Stimulated activated CD4-positive, alpha-beta T cell treated with anti-CD3 and anti-CD28 coated beads, TNF-alpha, amount 100 ng/mL, for 1 hour (primary cell): ENCODE measurements around the gene TMEM63B.
A peak's percentile ranks its signal among the peaks of the same experiment; 100 is the strongest.
"Not testable (repeated sequence)": the region's sequence is repeated elsewhere in the genome, so short reads cannot be mapped to it uniquely, and the experiment has no call there.

Source experiments
- DNase-seq, 3 donors: peaks; one replicate each; pipeline ENCODE4 v3.0.0-alpha.2; 2020; ENCODE audit warnings: low read depth in 3 of 3, low spot score in 1 of 3

TMEM63B gene

GRCh38 chr6:44127186-44128019 lies at the start of gene TMEM63B, which contains the start of gene MRPL14:
TSS of gene TMEM63B (plus strand) at chr6:44127554. CDS start at chr6:44134585, 7,031 bp downstream.
TSS of gene MRPL14 (minus strand) at chr6:44127452. CDS start at chr6:44116611, 10,841 bp downstream.
- peak; percentile 81 to 90 (median 89) for DNase-seq

- no peak for DNase-seq
These were observed 49.0 kb upstream of the TMEM63B start for GRCh38 chr6:44078219-44078826.

GRCh38 chr6:44078827-44079671 lies 48.3 kb upstream of the TMEM63B start:
- DNase-seq, result peak in 2 of 3 donors; percentile 45 to 50

- DNase-seq, result no peak
These were observed 47.7 kb upstream of the TMEM63B start for GRCh38 chr6:44079672-44080071.

- no peak for DNase-seq
These were observed 46.5 kb upstream of the TMEM63B start for GRCh38 chr6:44080561-44081521.

GRCh38 chr6:44081753-44082152 lies 45.6 kb upstream of the TMEM63B start:
- no peak for DNase-seq

GRCh38 chr6:44082872-44083321 lies 44.5 kb upstream of the TMEM63B start:
- DNase-seq, result no peak

GRCh38 chr6:44084231-44085014 lies 42.9 kb upstream of the TMEM63B start:
- no peak for DNase-seq

- DNase-seq, result no peak
These were observed 42.1 kb upstream of the TMEM63B start for GRCh38 chr6:44085219-44085618.

- DNase-seq, result no peak
These were observed 40.3 kb upstream of the TMEM63B start for GRCh38 chr6:44086931-44087574.

- DNase-seq, result no peak
These were observed 39.7 kb upstream of the TMEM63B start for GRCh38 chr6:44087623-44088022.

- DNase-seq, result no peak
These were observed 38.3 kb upstream of the TMEM63B start for GRCh38 chr6:44088827-44089590.

GRCh38 chr6:44090465-44090864 lies 36.9 kb upstream of the TMEM63B start:
- no peak for DNase-seq

- DNase-seq, result not testable (repeated sequence)
These were observed 36.0 kb upstream of the TMEM63B start for GRCh38 chr6:44091356-44091755.

GRCh38 chr6:44091981-44092884 lies 35.1 kb upstream of the TMEM63B start:
- no peak for DNase-seq

GRCh38 chr6:44093066-44093465 lies 34.3 kb upstream of the TMEM63B start:
- DNase-seq, result no peak

GRCh38 chr6:44093750-44094402 lies 33.5 kb upstream of the TMEM63B start:
- DNase-seq, result no peak
